HepG2 (cell line): ENCODE measurements around the gene MYO10. TPM values are rescaled to one million over a fixed set of nuclear protein-coding genes. Genes with fewer than 3 reads are reported as not detected.
A peak's percentile ranks its signal among the peaks of the same experiment; 100 is the strongest.

Experiments
- ATAC-seq: fragments of 200-7000 bp; cut with Tn5 transposase; 3 replicates; pipeline ENCODE4 v1.9.1; 2020; ENCODE audit warnings: mild to moderate bottlenecking, moderate library complexity
- BruUV-seq: library from RNA; stranded (reverse); fragments of 400-500 nt; replicated peaks from 2 replicates; lab custom pipeline; 2021; lab: Mats Ljungman, UMichigan
- CTCF ChIA-PET: fragments of 300-600 bp; formaldehyde crosslinking; extraction: SDS; loops from one replicate; lab custom pipeline; 2021; ENCODE audit warnings: low total read pairs, inconsistent platforms, low intra/inter-chr PET ratio; lab: Yijun Ruan, JAX
- POLR2A ChIA-PET: fragments of 350-600 bp; sonication (Branson Sonifier 250); formaldehyde crosslinking; loops from one replicate; lab custom pipeline; 2020; ENCODE audit warnings: antibody characterized with exemption, inconsistent platforms; lab: Yijun Ruan, JAX
- DNase-seq: peaks from one replicate; pipeline ENCODE4 v3.0.0-alpha.2; 2015; ENCODE audit warnings: low spot score
- FAIRE-seq: peaks from 3 replicates; lab custom pipeline; 2011; peaks lifted over from hg19 to GRCh38; lab: Jason Lieb, UNC
- H2AFZ ChIP-seq: one replicate; pipeline ENCODE4 v1.6.1; 2011; ENCODE audit warnings: low read length, inconsistent platforms
- H3K27ac ChIP-seq: fragments of 300-600 bp; 3 replicates; pipeline ENCODE4 v1.8.0; 2011; ENCODE audit warnings: mixed run types, mild to moderate bottlenecking, mixed read lengths, low read length, inconsistent platforms; ENCODE audit not compliant: insufficient read depth; ENCODE audit errors: extremely low read length
- H3K27me3 ChIP-seq, 2 experiments: fragments of 200-600 bp in 1 of 2; 2 replicates in 1 of 2; 3 replicates in 1 of 2; pipeline versions ENCODE4 v1.6.0 to v1.8.0; 2011; ENCODE audit warnings: low read length in 2 of 2, mild to moderate bottlenecking in 2 of 2, moderate library complexity in 2 of 2, inconsistent platforms in 1 of 2; ENCODE audit not compliant: insufficient read depth in 2 of 2, control insufficient read depth in 1 of 2
- H3K36me3 ChIP-seq, 2 experiments: fragments of 200-600 bp in 1 of 2; replicated peaks in 1 of 2; 2 replicates in 1 of 2; 3 replicates in 1 of 2; pipeline versions ENCODE4 v1.5.1 to v1.8.0; 2011; ENCODE audit warnings: low read length in 2 of 2, inconsistent platforms in 1 of 2; ENCODE audit not compliant: insufficient read depth in 2 of 2, control insufficient read depth in 1 of 2
- H3K4me1 ChIP-seq: 2 replicates; pipeline ENCODE4 v1.5.1; 2012; ENCODE audit warnings: low read length, inconsistent platforms; ENCODE audit not compliant: insufficient read depth
- H3K4me2 ChIP-seq: 2 replicates; pipeline ENCODE4 v1.6.0; 2011; ENCODE audit warnings: low read depth, low read length, inconsistent platforms
- H3K4me3 ChIP-seq, 3 experiments: fragments of 200-600 bp in 1 of 3; sonication (generic), shearing (Covaris generic) in 1 of 3; replicated peaks in 1 of 3; 2 replicates each; pipeline ENCODE4 v1.5.1; 2011 to 2016; ENCODE audit warnings: low read length in 3 of 3, inconsistent platforms in 2 of 3, low read depth in 2 of 3, mild to moderate bottlenecking in 2 of 3, control low read depth in 1 of 3, mixed read lengths in 1 of 3; ENCODE audit not compliant: insufficient read depth in 1 of 3
- H3K79me2 ChIP-seq: one replicate; pipeline ENCODE4 v1.6.1; 2011; ENCODE audit warnings: low read length, inconsistent platforms; ENCODE audit not compliant: insufficient read depth
- H3K9ac ChIP-seq: 2 replicates; pipeline ENCODE4 v1.6.0; 2011; ENCODE audit warnings: mild to moderate bottlenecking, low read depth, low read length, inconsistent platforms; ENCODE audit not compliant: insufficient read depth
- H3K9me3 ChIP-seq: 2 replicates; pipeline ENCODE4 v1.5.1; 2012; ENCODE audit warnings: mild to moderate bottlenecking, low read length
- H4K20me1 ChIP-seq: 2 replicates; pipeline ENCODE4 v1.6.0; 2011; ENCODE audit warnings: inconsistent platforms, mild to moderate bottlenecking, low read length, moderate library complexity; ENCODE audit not compliant: insufficient read depth
- CEBPB ChIP-seq: IDR thresholded peaks from 2 replicates; pipeline ENCODE4 v1.6.1; 2011; ENCODE audit warnings: low read depth, low read length, improper control_type of control experiment, borderline replicate concordance
- CREB3 ChIP-seq: sonication (generic); formaldehyde crosslinking; IDR thresholded peaks from 2 replicates; pipeline ENCODE4 v1.5.0; 2020; ENCODE audit warnings: missing genetic modification reagents
- GPN1 ChIP-seq: sonication (generic); formaldehyde crosslinking; IDR thresholded peaks from 2 replicates; pipeline ENCODE4 v1.5.1; 2020; ENCODE audit warnings: missing genetic modification reagents, borderline replicate concordance
- SMAD3 ChIP-seq: sonication (generic); formaldehyde crosslinking; IDR thresholded peaks from 2 replicates; pipeline ENCODE4 v1.4.0; 2020; ENCODE audit warnings: missing genetic modification reagents
- WGBS: methylation state at CpG from one replicate; pipeline ENCODE4 v1.1.6; 2017; ENCODE audit warnings: low lambda C conversion rate; 5-methylcytosine and 5-hydroxymethylcytosine counted together
- in situ Hi-C: cut with HindIII; loops from 2 replicates; pipeline ENCODE4 v1.10.0; 2017; ENCODE audit warnings: low pct_unique_long_range_greater_than_20kb; ENCODE audit not compliant: extremely low pct_ligation_motif_present
- intact Hi-C: fragments of 100-400 bp; cut with micrococcal nuclease; formaldehyde crosslinking; loops from one replicate; pipeline ENCODE4 v1.10.0; 2022; ENCODE audit not compliant: unreplicated experiment
- polyA plus RNA-seq, 8 experiments: library from polyadenylated mRNA; depleted of rRNA in 3 of 8; stranded (reverse) in 7 of 8; unstranded in 1 of 8; fragments of >200 nt; fragmentation: Illumina TruSeq in 4 of 8; extraction: Trizol in 4 of 8; gene quantifications; 2 replicates each; pipeline versions ENCODE4 v1.2.1 to v1.2.3, GENCODE V29; 2011 to 2016; ENCODE audit warnings: low read depth in 4 of 8, missing spikeins in 1 of 8, mixed read lengths in 1 of 8; ENCODE audit not compliant: insufficient read depth in 1 of 8
- total RNA-seq, 5 experiments: library from RNA; depleted of rRNA; stranded (reverse); fragments of >200 nt; fragmentation: Illumina TruSeq; extraction: Trizol; gene quantifications; 2 replicates each; pipeline ENCODE4 v1.2.3, GENCODE V29; 2016; ENCODE audit warnings: low read depth in 1 of 5
- TF ChIP-seq, protein P1 (sequence below): sonication (generic); formaldehyde crosslinking; IDR thresholded peaks from 2 replicates; pipeline ENCODE4 v1.9.0; 2022; ENCODE audit warnings: missing genetic modification reagents, mild to moderate bottlenecking, borderline replicate concordance
- TF ChIP-seq, protein P2 (sequence below): sonication (generic); formaldehyde crosslinking; IDR thresholded peaks from 2 replicates; pipeline ENCODE4 v1.5.0; 2020; ENCODE audit warnings: missing genetic modification reagents
- TF ChIP-seq, protein P3 (sequence below): sonication (generic); formaldehyde crosslinking; IDR thresholded peaks from 2 replicates; pipeline ENCODE4 v1.4.0; 2020; ENCODE audit warnings: missing genetic modification reagents, borderline replicate concordance

Gene MYO10
- total and polyA plus RNA-seq, 2 of the 13 experiments (the other 11 are each of a cell fraction or from before 2014, with no cell fraction given) = 4.5 to 14.0 TPM

GRCh38 chr5:16639206-16639605 lies 296.9 kb downstream of the MYO10 start:
- H3K79me2 ChIP-seq = no peaks in the 10 kb centered on the region
- no peak overlapping the region for H2AFZ ChIP-seq
- no peak for FAIRE-seq
- H3K9ac ChIP-seq = no peak overlapping the region
- ChIA-PET CTCF (no interaction called here), POLR2A (no interaction called here)
- in situ Hi-C loops = no loop called here
- DNase-seq = no peak
- H3K4me3 ChIP-seq = no peak overlapping the region
- TF ChIP-seq, protein P1, sequence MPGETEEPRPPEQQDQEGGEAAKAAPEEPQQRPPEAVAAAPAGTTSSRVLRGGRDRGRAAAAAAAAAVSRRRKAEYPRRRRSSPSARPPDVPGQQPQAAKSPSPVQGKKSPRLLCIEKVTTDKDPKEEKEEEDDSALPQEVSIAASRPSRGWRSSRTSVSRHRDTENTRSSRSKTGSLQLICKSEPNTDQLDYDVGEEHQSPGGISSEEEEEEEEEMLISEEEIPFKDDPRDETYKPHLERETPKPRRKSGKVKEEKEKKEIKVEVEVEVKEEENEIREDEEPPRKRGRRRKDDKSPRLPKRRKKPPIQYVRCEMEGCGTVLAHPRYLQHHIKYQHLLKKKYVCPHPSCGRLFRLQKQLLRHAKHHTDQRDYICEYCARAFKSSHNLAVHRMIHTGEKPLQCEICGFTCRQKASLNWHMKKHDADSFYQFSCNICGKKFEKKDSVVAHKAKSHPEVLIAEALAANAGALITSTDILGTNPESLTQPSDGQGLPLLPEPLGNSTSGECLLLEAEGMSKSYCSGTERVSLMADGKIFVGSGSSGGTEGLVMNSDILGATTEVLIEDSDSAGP (CRISPR knock-in tag) = no peak
- TF ChIP-seq CEBPB = peak; percentile 32; the same call in 1 of the 2 replicates
- intact Hi-C loops = no loop called here
- H3K4me2 ChIP-seq = no peak overlapping the region
- H3K4me1 ChIP-seq = no peaks in the 10 kb centered on the region
- ATAC-seq = no peak
- H3K27me3 ChIP-seq = peaks cover 0 to 13% of the 10 kb centered on the region in 2 experiments; a peak in 1 of 5 replicates
- no peaks in the 10 kb centered on the region for H3K9me3 ChIP-seq
- no TSS peak for BruUV-seq
- H3K27ac ChIP-seq = no peak overlapping the region
- H3K36me3 ChIP-seq = no peaks in the 10 kb centered on the region
- H4K20me1 ChIP-seq = no peaks in the 10 kb centered on the region
- WGBS = 53% methylated on average over 4 of the region's 4 CpGs

GRCh38 chr5:16628376-16628775 lies 307.7 kb downstream of the MYO10 start:
- no peak overlapping the region for H3K27ac ChIP-seq
- H3K4me1 ChIP-seq = no peaks in the 10 kb centered on the region
- intact Hi-C loops = no loop called here
- no peaks in the 10 kb centered on the region for H3K36me3 ChIP-seq
- no TSS peak for BruUV-seq
- ChIA-PET CTCF (no interaction called here), POLR2A (no interaction called here)
- no peaks in the 10 kb centered on the region for H4K20me1 ChIP-seq
- DNase-seq (no peak), FAIRE-seq (no peak), ATAC-seq (no peak)
- peaks cover 0 to 4% of the 10 kb centered on the region in 2 experiments; a peak in 1 of 5 replicates for H3K27me3 ChIP-seq
- H3K9ac ChIP-seq = no peak overlapping the region
- H2AFZ ChIP-seq = no peak overlapping the region
- no peak overlapping the region for H3K4me2 ChIP-seq
- TF ChIP-seq CREB3 (no peak), GPN1 (CRISPR knock-in tag) (no peak), SMAD3 (CRISPR knock-in tag) (no peak)
- TF ChIP-seq, protein P2, sequence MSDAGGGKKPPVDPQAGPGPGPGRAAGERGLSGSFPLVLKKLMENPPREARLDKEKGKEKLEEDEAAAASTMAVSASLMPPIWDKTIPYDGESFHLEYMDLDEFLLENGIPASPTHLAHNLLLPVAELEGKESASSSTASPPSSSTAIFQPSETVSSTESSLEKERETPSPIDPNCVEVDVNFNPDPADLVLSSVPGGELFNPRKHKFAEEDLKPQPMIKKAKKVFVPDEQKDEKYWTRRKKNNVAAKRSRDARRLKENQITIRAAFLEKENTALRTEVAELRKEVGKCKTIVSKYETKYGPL (CRISPR knock-in tag) = no peak
- TF ChIP-seq, protein P3, sequence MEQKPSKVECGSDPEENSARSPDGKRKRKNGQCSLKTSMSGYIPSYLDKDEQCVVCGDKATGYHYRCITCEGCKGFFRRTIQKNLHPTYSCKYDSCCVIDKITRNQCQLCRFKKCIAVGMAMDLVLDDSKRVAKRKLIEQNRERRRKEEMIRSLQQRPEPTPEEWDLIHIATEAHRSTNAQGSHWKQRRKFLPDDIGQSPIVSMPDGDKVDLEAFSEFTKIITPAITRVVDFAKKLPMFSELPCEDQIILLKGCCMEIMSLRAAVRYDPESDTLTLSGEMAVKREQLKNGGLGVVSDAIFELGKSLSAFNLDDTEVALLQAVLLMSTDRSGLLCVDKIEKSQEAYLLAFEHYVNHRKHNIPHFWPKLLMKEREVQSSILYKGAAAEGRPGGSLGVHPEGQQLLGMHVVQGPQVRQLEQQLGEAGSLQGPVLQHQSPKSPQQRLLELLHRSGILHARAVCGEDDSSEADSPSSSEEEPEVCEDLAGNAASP (CRISPR knock-in tag) = no peak
- no peak overlapping the region for H3K4me3 ChIP-seq
- in situ Hi-C loops = no loop called here
- 30% methylated on average over 3 of the region's 3 CpGs for WGBS
- no peaks in the 10 kb centered on the region for H3K79me2 ChIP-seq
- H3K9me3 ChIP-seq = no peaks in the 10 kb centered on the region
